GM12878 (cell line): ENCODE data around the gene WDR75. TPM values are rescaled to one million over a fixed set of nuclear protein-coding genes. Genes with fewer than 3 reads are reported as not detected.
A peak's percentile ranks its signal among the peaks of the same experiment; 100 is the strongest.

Source experiments
- ATAC-seq: fragments of 200-7000 bp; cut with Tn5 transposase; 3 replicates; pipeline ENCODE4 v1.9.1; 2020; ENCODE audit warnings: mild to moderate bottlenecking, moderate library complexity
- BruUV-seq: library from RNA; stranded (reverse); fragments of 400-500 nt; replicated peaks from 2 replicates; lab custom pipeline; 2021; lab: Mats Ljungman, UMichigan
- CTCF ChIA-PET: fragments of 300-600 bp; sonication (Branson Sonifier 250); formaldehyde crosslinking; extraction: SDS; loops from one replicate; lab custom pipeline; 2021; ENCODE audit warnings: inconsistent platforms; lab: Yijun Ruan, JAX
- POLR2A ChIA-PET: fragments of 350-600 bp; formaldehyde crosslinking; extraction: SDS; loops from one replicate; lab custom pipeline; 2021; ENCODE audit warnings: inconsistent platforms; lab: Charles Lee
- RAD21 ChIA-PET: fragments of 300-600 bp; sonication (Branson Sonifier 250); formaldehyde crosslinking; loops from one replicate; lab custom pipeline; 2023; ENCODE audit warnings: antibody characterized with exemption; ENCODE audit not compliant: unreplicated experiment; lab: Charles Lee
- SMC1A ChIA-PET: fragments of 300-600 bp; sonication (Branson Sonifier 250); formaldehyde crosslinking; loops from one replicate; lab custom pipeline; 2023; ENCODE audit not compliant: unreplicated experiment, uncharacterized antibody; lab: Charles Lee
- DNase-seq: peaks from one replicate; pipeline ENCODE4 v3.0.0-alpha.2; 2011; ENCODE audit warnings: low read depth, low spot score
- FAIRE-seq: peaks from 3 replicates; lab custom pipeline; 2011; peaks lifted over from hg19 to GRCh38; lab: Jason Lieb, UNC
- H2AFZ ChIP-seq: 2 replicates; pipeline ENCODE4 v1.6.0; 2011; ENCODE audit warnings: low read depth, low read length, control low read depth; ENCODE audit not compliant: control insufficient read depth
- H3K27ac ChIP-seq: 2 replicates; pipeline ENCODE4 v1.5.1; 2011; ENCODE audit warnings: control low read depth; ENCODE audit not compliant: control insufficient read depth, insufficient read depth
- H3K27me3 ChIP-seq, 2 experiments: replicated peaks in 1 of 2; 2 replicates each; pipeline versions ENCODE4 v1.6.0 to v1.6.1; 2011; ENCODE audit warnings: low read length in 1 of 2; ENCODE audit not compliant: control insufficient read depth in 2 of 2, insufficient read depth in 2 of 2
- H3K36me3 ChIP-seq, 2 experiments: 2 replicates each; pipeline ENCODE4 v1.5.1; 2011; ENCODE audit warnings: low read length in 1 of 2; ENCODE audit not compliant: control insufficient read depth in 2 of 2, insufficient read depth in 2 of 2
- H3K4me1 ChIP-seq: 2 replicates; pipeline ENCODE4 v1.6.1; 2011; ENCODE audit warnings: mild to moderate bottlenecking, low read length, moderate library complexity, mixed read lengths; ENCODE audit not compliant: control insufficient read depth, insufficient read depth
- H3K4me2 ChIP-seq: 2 replicates; pipeline ENCODE4 v1.6.0; 2011; ENCODE audit warnings: control low read depth; ENCODE audit not compliant: control insufficient read depth, insufficient read depth
- H3K4me3 ChIP-seq: fragments of 200-600 bp; sonication (generic); 2 replicates; pipeline ENCODE4 v1.5.1; 2016
- H3K79me2 ChIP-seq: 2 replicates; pipeline ENCODE4 v1.6.0; 2011; ENCODE audit warnings: low read length; ENCODE audit not compliant: control insufficient read depth, insufficient read depth
- H3K9ac ChIP-seq: 2 replicates; pipeline ENCODE4 v1.8.0; 2011; ENCODE audit warnings: low read length, control low read depth, mixed read lengths; ENCODE audit not compliant: control insufficient read depth, insufficient read depth
- H3K9me3 ChIP-seq: replicated peaks from 3 replicates; pipeline ENCODE4 v1.5.1; 2011; ENCODE audit warnings: mild to moderate bottlenecking, low read length; ENCODE audit not compliant: control insufficient read depth, insufficient read depth
- H4K20me1 ChIP-seq: 2 replicates; pipeline ENCODE4 v1.6.0; 2011; ENCODE audit not compliant: control insufficient read depth, insufficient read depth
- EED ChIP-seq: sonication (generic); IDR thresholded peaks from 2 replicates; pipeline ENCODE4 v1.6.1; 2016; ENCODE audit warnings: antibody characterized with exemption, low read depth
- MTA3 ChIP-seq: IDR thresholded peaks from 2 replicates; pipeline ENCODE4 v1.6.1; 2012; ENCODE audit warnings: low read length, inconsistent platforms, borderline replicate concordance
- NR2C2 ChIP-seq: IDR thresholded peaks from 2 replicates; pipeline ENCODE4 v1.6.1; 2011; ENCODE audit warnings: borderline replicate concordance, low read depth; ENCODE audit not compliant: control insufficient read depth, insufficient read length
- RAD21 ChIP-seq: IDR thresholded peaks from 2 replicates; pipeline ENCODE4 v1.6.1; 2011; ENCODE audit warnings: mild to moderate bottlenecking, low read depth, low read length, moderate library complexity; ENCODE audit not compliant: insufficient read depth
- SMARCA5 ChIP-seq: fragments of 450-650 bp; IDR thresholded peaks from 2 replicates; pipeline ENCODE4 v1.6.1; 2017; ENCODE audit warnings: mild to moderate bottlenecking
- SMC3 ChIP-seq: IDR thresholded peaks from 2 replicates; pipeline ENCODE4 v1.6.1; 2011; ENCODE audit warnings: low read length, improper control_type of control experiment, borderline replicate concordance
- TARDBP ChIP-seq: IDR thresholded peaks from 2 replicates; pipeline ENCODE4 v1.6.1; 2016; ENCODE audit warnings: borderline replicate concordance
- in situ Hi-C: fragments of 300-500 bp; cut with MboI; formaldehyde crosslinking; loops from 9 replicates; pipeline ENCODE4 v1.14.3; 2018; ENCODE audit warnings: mixed read lengths
- intact Hi-C: fragments of 100-400 bp; cut with micrococcal nuclease; formaldehyde crosslinking; loops from one replicate; pipeline ENCODE4 v1.14.2; 2022; ENCODE audit not compliant: unreplicated experiment
- polyA plus RNA-seq, 11 experiments: library from polyadenylated mRNA; depleted of rRNA in 4 of 11; unstranded in 6 of 11; stranded (reverse) in 5 of 11; fragments of >200 nt; fragmentation: Nextera tagmentation in 4 of 11; fragmentation: Illumina TruSeq in 1 of 11; extraction: Ambion mirVana in 4 of 11; extraction: Trizol in 1 of 11; gene quantifications; 1 replicate in 1 of 11; 2 replicates in 10 of 11; pipeline versions ENCODE4 v1.2.1 to v1.2.3, GENCODE V29; 2011 to 2016; ENCODE audit warnings: inconsistent platforms in 2 of 11, missing spikeins in 2 of 11, low read depth in 1 of 11
- total RNA-seq, 4 experiments: library from RNA; depleted of rRNA in 3 of 4; stranded (reverse); fragments of >200 nt in 3 of 4; fragmentation: Illumina TruSeq in 1 of 4; extraction: Trizol in 1 of 4; gene quantifications; 2 replicates each; pipeline versions ENCODE4 v1.2.1 to v1.2.3, GENCODE V29; 2013 to 2021
- TF ChIP-seq, protein P1 (sequence below), 3 experiments: IDR thresholded peaks in 2 of 3; conservative IDR thresholded peaks in 1 of 3; 2 replicates each; pipeline ENCODE4 v1.5.1; 2011; ENCODE audit warnings: low read depth in 3 of 3, low read length in 3 of 3, mild to moderate bottlenecking in 3 of 3, control low read depth in 2 of 3, moderate library complexity in 2 of 3, inconsistent platforms in 1 of 3, mixed read lengths in 1 of 3; ENCODE audit not compliant: control insufficient read depth in 2 of 3, insufficient read depth in 1 of 3; ENCODE audit errors: extremely low read depth in 1 of 3
- TF ChIP-seq, protein P2 (sequence below): fragments of 450-650 bp; IDR thresholded peaks from 2 replicates; pipeline ENCODE4 v1.6.1; 2017; ENCODE audit warnings: low read depth, mild to moderate bottlenecking, moderate library complexity

WDR75 gene
- total and polyA plus RNA-seq, 10 of the 15 experiments (the other 5 are each of a cell fraction or from before 2014, with no cell fraction given): 53.1 to 98.5 (median 71.5) TPM

GRCh38 chr2:189466046-189466445, 24.8 kb downstream of the WDR75 start (continued):
- TF ChIP-seq, protein P1, sequence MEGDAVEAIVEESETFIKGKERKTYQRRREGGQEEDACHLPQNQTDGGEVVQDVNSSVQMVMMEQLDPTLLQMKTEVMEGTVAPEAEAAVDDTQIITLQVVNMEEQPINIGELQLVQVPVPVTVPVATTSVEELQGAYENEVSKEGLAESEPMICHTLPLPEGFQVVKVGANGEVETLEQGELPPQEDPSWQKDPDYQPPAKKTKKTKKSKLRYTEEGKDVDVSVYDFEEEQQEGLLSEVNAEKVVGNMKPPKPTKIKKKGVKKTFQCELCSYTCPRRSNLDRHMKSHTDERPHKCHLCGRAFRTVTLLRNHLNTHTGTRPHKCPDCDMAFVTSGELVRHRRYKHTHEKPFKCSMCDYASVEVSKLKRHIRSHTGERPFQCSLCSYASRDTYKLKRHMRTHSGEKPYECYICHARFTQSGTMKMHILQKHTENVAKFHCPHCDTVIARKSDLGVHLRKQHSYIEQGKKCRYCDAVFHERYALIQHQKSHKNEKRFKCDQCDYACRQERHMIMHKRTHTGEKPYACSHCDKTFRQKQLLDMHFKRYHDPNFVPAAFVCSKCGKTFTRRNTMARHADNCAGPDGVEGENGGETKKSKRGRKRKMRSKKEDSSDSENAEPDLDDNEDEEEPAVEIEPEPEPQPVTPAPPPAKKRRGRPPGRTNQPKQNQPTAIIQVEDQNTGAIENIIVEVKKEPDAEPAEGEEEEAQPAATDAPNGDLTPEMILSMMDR (IDR thresholded peaks at IDR 0.05 in 2 of 3, conservative IDR thresholded peaks at IDR 0.05 in 1 of 3; ENCODE audit: control insufficient read depth in 2 of 3, extremely low read depth in 1 of 3, insufficient read depth in 1 of 3, low read depth in 3 of 3, low read length in 3 of 3): no peak
- TF ChIP-seq SMARCA5: no peak

GRCh38 chr2:189466656-189467055, 25.4 kb downstream of the WDR75 start:
- Histone ChIP-seq H3K36me3 (peaks cover 0 to 36% of the 10 kb centered on the region in 2 experiments), H3K4me2 (no peak overlapping the region), H2AFZ (no peak overlapping the region), H3K27me3 (no peaks in the 10 kb centered on the region), H4K20me1 (no peaks in the 10 kb centered on the region), H3K9me3 (no peaks in the 10 kb centered on the region), H3K4me1 (peaks cover 12% of the 10 kb centered on the region; the same call in 1 of the 2 replicates), H3K79me2 (no peaks in the 10 kb centered on the region), H3K9ac (no peak overlapping the region), H3K27ac (no peak overlapping the region), H3K4me3 (no peak overlapping the region)
- ChIA-PET RAD21 (no interaction called here), SMC1A (no interaction called here), POLR2A (no interaction called here), CTCF (no interaction called here)
- FAIRE-seq (no peak), DNase-seq (no peak), ATAC-seq (peak; percentile 75)
- no TSS peak for BruUV-seq
- intact Hi-C loops: loop anchor here (5.0 kb wide), 1 partner anchor 166 kb away; no protein-coding TSS in a partner anchor
- TF ChIP-seq EED (no peak), TARDBP (no peak), RAD21 (peak; percentile 40; the same call in 1 of the 2 replicates), NR2C2 (no peak), MTA3 (no peak), SMC3 (peak; percentile 9; the same call in 1 of the 2 replicates)
- TF ChIP-seq, protein P1 (IDR thresholded peaks at IDR 0.05 in 2 of 3, conservative IDR thresholded peaks at IDR 0.05 in 1 of 3; ENCODE audit: control insufficient read depth in 2 of 3, extremely low read depth in 1 of 3, insufficient read depth in 1 of 3, low read depth in 3 of 3, low read length in 3 of 3): peak; percentile 37 to 47 (median 47)
- TF ChIP-seq, protein P2, sequence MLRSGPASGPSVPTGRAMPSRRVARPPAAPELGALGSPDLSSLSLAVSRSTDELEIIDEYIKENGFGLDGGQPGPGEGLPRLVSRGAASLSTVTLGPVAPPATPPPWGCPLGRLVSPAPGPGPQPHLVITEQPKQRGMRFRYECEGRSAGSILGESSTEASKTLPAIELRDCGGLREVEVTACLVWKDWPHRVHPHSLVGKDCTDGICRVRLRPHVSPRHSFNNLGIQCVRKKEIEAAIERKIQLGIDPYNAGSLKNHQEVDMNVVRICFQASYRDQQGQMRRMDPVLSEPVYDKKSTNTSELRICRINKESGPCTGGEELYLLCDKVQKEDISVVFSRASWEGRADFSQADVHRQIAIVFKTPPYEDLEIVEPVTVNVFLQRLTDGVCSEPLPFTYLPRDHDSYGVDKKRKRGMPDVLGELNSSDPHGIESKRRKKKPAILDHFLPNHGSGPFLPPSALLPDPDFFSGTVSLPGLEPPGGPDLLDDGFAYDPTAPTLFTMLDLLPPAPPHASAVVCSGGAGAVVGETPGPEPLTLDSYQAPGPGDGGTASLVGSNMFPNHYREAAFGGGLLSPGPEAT: no peak
- in situ Hi-C loops: no loop called here
